ENCODE data around the gene DPH5.

DPH5 gene

GRCh38 chr1:101030881-101031280 is 5.3 kb upstream of the DPH5 start:
- no peak for FAIRE-seq

- no peak for FAIRE-seq
Measured at GRCh38 chr1:101029184-101029583, 3.6 kb upstream of the DPH5 start.

- FAIRE-seq, result no peak
Measured at GRCh38 chr1:101028466-101028865, 2.9 kb upstream of the DPH5 start.

GRCh38 chr1:101027194-101027772 is 1.7 kb upstream of the DPH5 start:
- no peak for FAIRE-seq

- FAIRE-seq, result no peak
Measured at GRCh38 chr1:101026430-101026788, 825 bp upstream of the DPH5 start.

- FAIRE-seq, result no peak
Measured at GRCh38 chr1:101025283-101025656, 314 bp downstream of the DPH5 start.

- no peak for FAIRE-seq
Measured at GRCh38 chr1:101022294-101022693, 3.3 kb downstream of the DPH5 start.

GRCh38 chr1:101017448-101017847 is 8.1 kb downstream of the DPH5 start:
- FAIRE-seq, result no peak

GRCh38 chr1:101013776-101014175 is 11.8 kb downstream of the DPH5 start:
- FAIRE-seq, result no peak

GRCh38 chr1:101008229-101008834 is 17.3 kb downstream of the DPH5 start:
- no peak for FAIRE-seq

- FAIRE-seq, result no peak
Measured at GRCh38 chr1:101006553-101006952, 19.0 kb downstream of the DPH5 start.

GRCh38 chr1:101005871-101006270 is 19.7 kb downstream of the DPH5 start:
- FAIRE-seq, result no peak

- peak; percentile 11 for FAIRE-seq
Measured at GRCh38 chr1:101005183-101005582, 20.4 kb downstream of the DPH5 start.

- no peak for FAIRE-seq
Measured at GRCh38 chr1:101004670-101005069, 20.9 kb downstream of the DPH5 start.

- no peak for FAIRE-seq
Measured at GRCh38 chr1:101004061-101004460, 21.5 kb downstream of the DPH5 start.

GRCh38 chr1:101003012-101003650 is 22.5 kb downstream of the DPH5 start:
- no peak for FAIRE-seq

- FAIRE-seq, result no peak
Measured at GRCh38 chr1:101002551-101002950, 23.0 kb downstream of the DPH5 start.

- no peak for FAIRE-seq
Measured at GRCh38 chr1:101000131-101000873, 25.3 kb downstream of the DPH5 start.

- no peak for FAIRE-seq
Measured at GRCh38 chr1:100998426-100998825, 27.2 kb downstream of the DPH5 start.

- no peak for FAIRE-seq
Measured at GRCh38 chr1:100995198-100995988, 30.2 kb downstream of the DPH5 start.

- FAIRE-seq, result no peak
Measured at GRCh38 chr1:100989306-100990077, 36.1 kb downstream of the DPH5 start.

- FAIRE-seq, result no peak
Measured at GRCh38 chr1:100988121-100988520, 37.5 kb downstream of the DPH5 start.
